Renal pelvis (tissue), 4 donors: ENCODE data around the gene PMEPA1. TPM values are rescaled to one million over a fixed set of nuclear protein-coding genes. Genes with fewer than 3 reads are reported as not detected.

ENCODE experiments used
- DNase-seq: peaks from one replicate; pipeline ENCODE4 v3.0.0-alpha.2; 2013
- polyA plus RNA-seq, 3 donors: library from polyadenylated mRNA; unstranded; fragments of 120-200 nt; gene quantifications; one replicate each; pipeline ENCODE4 v1.2.1, GENCODE V29; 2013; ENCODE audit not compliant: insufficient read length in 3 of 3

The PMEPA1 gene
- polyA plus RNA-seq, 3 donors = 16.2 to 21.7 (median 18.0) TPM

- DNase-seq = no peak
Observed at GRCh38 chr20:57680131-57680716, 29.6 kb downstream of the PMEPA1 start.

GRCh38 chr20:57679113-57679512 is 30.7 kb downstream of the PMEPA1 start:
- DNase-seq = no peak

GRCh38 chr20:57678340-57678739 is 31.5 kb downstream of the PMEPA1 start:
- no peak for DNase-seq

GRCh38 chr20:57677584-57677982 is 32.2 kb downstream of the PMEPA1 start:
- no peak for DNase-seq

GRCh38 chr20:57676589-57677583 is 32.9 kb downstream of the PMEPA1 start:
- no peak for DNase-seq

- no peak for DNase-seq
Observed at GRCh38 chr20:57675773-57676172, 34.0 kb downstream of the PMEPA1 start.

GRCh38 chr20:57672953-57673575 is 36.8 kb downstream of the PMEPA1 start:
- DNase-seq = no peak

GRCh38 chr20:57672164-57672563 is 37.7 kb downstream of the PMEPA1 start:
- DNase-seq = no peak

- no peak for DNase-seq
Observed at GRCh38 chr20:57671662-57672061, 38.2 kb downstream of the PMEPA1 start.

GRCh38 chr20:57671072-57671391 is 38.8 kb downstream of the PMEPA1 start:
- no peak for DNase-seq

GRCh38 chr20:57670288-57671071 is 39.3 kb downstream of the PMEPA1 start:
- DNase-seq = no peak

GRCh38 chr20:57669632-57670031 is 40.2 kb downstream of the PMEPA1 start:
- DNase-seq = no peak

GRCh38 chr20:57667924-57668782 is 41.7 kb downstream of the PMEPA1 start:
- no peak for DNase-seq

- DNase-seq = no peak
Observed at GRCh38 chr20:57667388-57667787, 42.4 kb downstream of the PMEPA1 start.

- DNase-seq = no peak
Observed at GRCh38 chr20:57666834-57667157, 43.0 kb downstream of the PMEPA1 start.

- DNase-seq = no peak
Observed at GRCh38 chr20:57666106-57666833, 43.5 kb downstream of the PMEPA1 start.

- DNase-seq = no peak
Observed at GRCh38 chr20:57665589-57665971, 44.2 kb downstream of the PMEPA1 start.

GRCh38 chr20:57664924-57665588 is 44.8 kb downstream of the PMEPA1 start:
- DNase-seq = no peak

GRCh38 chr20:57664476-57664875 is 45.3 kb downstream of the PMEPA1 start:
- DNase-seq = no peak
